Aorta (tissue), 5 donors: Measurements from ENCODE around the gene CDS2. TPM values are rescaled to one million over a fixed set of nuclear protein-coding genes. Genes with fewer than 3 reads are reported as not detected.

Experiments used
- ATAC-seq: fragments of 200-7000 bp; cut with Tn5 transposase; one replicate; pipeline ENCODE4 v1.9.1; 2022; ENCODE audit warnings: moderate library complexity; ENCODE audit not compliant: low FRiP score
- DNase-seq, 2 donors: peaks; one replicate each; pipeline ENCODE4 v3.0.0-alpha.2; 2020
- H3K27ac ChIP-seq, 2 donors: one replicate each; pipeline ENCODE4 v1.5.1; 2013; ENCODE audit warnings: low read length in 2 of 2, mild to moderate bottlenecking in 2 of 2, moderate library complexity in 2 of 2, control low read depth in 1 of 2, inconsistent platforms in 1 of 2, low read depth in 1 of 2
- H3K27me3 ChIP-seq, 2 donors: one replicate each; pipeline ENCODE4 v1.6.1; 2013; ENCODE audit warnings: control low read depth in 1 of 2, low read length in 1 of 2, mild to moderate bottlenecking in 1 of 2, moderate library complexity in 1 of 2; ENCODE audit not compliant: insufficient read depth in 2 of 2, control insufficient read depth in 1 of 2
- H3K36me3 ChIP-seq, 2 donors: one replicate each; pipeline ENCODE4 v1.6.1; 2013; ENCODE audit warnings: control low read depth in 1 of 2, low read length in 1 of 2, mild to moderate bottlenecking in 1 of 2; ENCODE audit not compliant: insufficient read depth in 2 of 2, control insufficient read depth in 1 of 2
- H3K4me1 ChIP-seq, 2 donors: one replicate each; pipeline ENCODE4 v1.6.1; 2013; ENCODE audit warnings: low read length in 2 of 2, control low read depth in 1 of 2, mild to moderate bottlenecking in 1 of 2, moderate library complexity in 1 of 2; ENCODE audit not compliant: insufficient read depth in 2 of 2, control insufficient read depth in 1 of 2
- H3K4me3 ChIP-seq, 2 donors: one replicate each; pipeline ENCODE4 v1.5.1; 2013; ENCODE audit warnings: low read length in 2 of 2, control low read depth in 1 of 2, mild to moderate bottlenecking in 1 of 2
- H3K9me3 ChIP-seq: one replicate; pipeline ENCODE4 v1.6.1; 2013; ENCODE audit warnings: mild to moderate bottlenecking, low read length; ENCODE audit not compliant: control insufficient read depth
- whole genome bisulfite sequencing, 2 donors: extraction: QIAGEN DNeasy Blood & Tissue Kit; methylation state at CpG; one replicate each; pipeline ENCODE4 v1.1.7; 2013; 5-methylcytosine and 5-hydroxymethylcytosine counted together
- intact Hi-C, 2 donors: fragments of 100-400 bp; cut with DNase I; formaldehyde crosslinking; loops; one replicate each; pipeline versions ENCODE4 v1.14.2 to v1.15.0; 2022
- polyA plus RNA-seq, 2 donors: library from polyadenylated mRNA; stranded (reverse); fragments of 200-250 nt; gene quantifications; one replicate each; pipeline ENCODE4 v1.2.3, GENCODE V29; 2013
- total RNA-seq, 2 donors: library from RNA; stranded (reverse); fragmentation: NEBNext Ultra II Directional; extraction: Animal tissue kit (Norgen Biotek cat#: 25700); gene quantifications; one replicate each; pipeline ENCODE4 v1.2.1, GENCODE V29; 2021
- donor health status: healthy with polysubstance abuse.
- donor health status: Bipolar disorder and iron deficiency.
- donor health status: DM: no; HTN: no; CAD: no.
- donor health status: DM: no; HTN: no; CAD: no.
- donor health status: DM: yes; HTN: yes; CAD: no.

The CDS2 gene
- total and polyA plus RNA-seq, 4 donors, result 13.9 to 135 (median 50.0) TPM

DNA sequence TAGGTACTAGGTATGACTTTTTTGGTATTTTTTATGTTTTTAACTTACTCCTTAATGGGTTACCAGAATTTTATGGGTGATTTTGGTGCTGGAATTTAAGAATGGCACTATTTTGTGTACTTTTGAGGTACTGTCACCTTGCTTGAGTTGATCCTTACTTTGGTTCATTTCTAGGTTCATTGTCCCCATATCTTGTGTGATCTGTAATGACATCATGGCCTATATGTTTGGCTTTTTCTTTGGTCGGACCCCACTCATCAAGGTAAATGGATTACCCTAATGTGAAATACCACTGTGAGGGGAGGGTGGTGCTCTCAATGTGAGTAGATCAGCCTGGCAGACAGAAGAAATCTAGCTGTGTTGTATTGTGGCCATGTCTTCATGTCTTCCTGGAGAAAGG, 57.9 kb downstream of the CDS2 start:
- intact Hi-C loops, result no loop called here
- peaks cover 3 to 15% of the 10 kb centered on the region in 2 donors for H3K36me3 ChIP-seq

DNA sequence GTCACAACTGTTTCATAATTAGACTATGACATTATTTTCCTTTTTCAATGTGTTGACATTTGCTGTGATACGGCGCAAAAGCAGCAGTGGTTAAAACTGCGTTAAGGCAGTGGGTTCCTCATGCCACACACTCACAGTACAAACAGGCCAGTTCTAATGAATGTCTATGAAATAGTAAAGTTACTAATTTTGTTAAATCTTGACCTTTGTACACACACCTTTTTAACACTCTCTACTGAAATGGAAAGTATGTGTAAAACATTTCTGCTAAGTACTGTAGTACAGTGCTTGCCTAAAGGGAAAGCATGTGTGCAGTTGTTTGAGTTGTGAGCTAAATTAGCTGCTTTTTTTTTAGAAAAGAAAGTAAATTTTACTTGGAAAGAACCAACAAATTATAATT, 60.3 kb downstream of the CDS2 start:
- DNase-seq (no peak), ATAC-seq (no peak)
- 71 to 80% methylated on average over 3 of the region's 3 CpGs for WGBS, 2 donors
- Histone ChIP-seq H3K27ac (no peak overlapping the region), H3K27me3 (no peaks in the 10 kb centered on the region), H3K36me3 (peaks cover 6 to 17% of the 10 kb centered on the region in 2 donors), H3K4me1 (no peaks in the 10 kb centered on the region), H3K9me3 (no peaks in the 10 kb centered on the region), H3K4me3 (no peak overlapping the region)
- intact Hi-C loops, result no loop called here

More for the DNA sequence above, 57.9 kb downstream of the CDS2 start:
- H3K27me3 ChIP-seq, result no peaks in the 10 kb centered on the region
- DNase-seq (no peak), ATAC-seq (no peak)
- no peak overlapping the region for H3K4me3 ChIP-seq
- peaks cover 5 to 7% of the 10 kb centered on the region in 2 donors for H3K4me1 ChIP-seq
- H3K9me3 ChIP-seq, result no peaks in the 10 kb centered on the region
- WGBS, 2 donors, result 82 to 88% methylated on average over 1 of the region's 1 CpG
- H3K27ac ChIP-seq, result no peak overlapping the region

DNA sequence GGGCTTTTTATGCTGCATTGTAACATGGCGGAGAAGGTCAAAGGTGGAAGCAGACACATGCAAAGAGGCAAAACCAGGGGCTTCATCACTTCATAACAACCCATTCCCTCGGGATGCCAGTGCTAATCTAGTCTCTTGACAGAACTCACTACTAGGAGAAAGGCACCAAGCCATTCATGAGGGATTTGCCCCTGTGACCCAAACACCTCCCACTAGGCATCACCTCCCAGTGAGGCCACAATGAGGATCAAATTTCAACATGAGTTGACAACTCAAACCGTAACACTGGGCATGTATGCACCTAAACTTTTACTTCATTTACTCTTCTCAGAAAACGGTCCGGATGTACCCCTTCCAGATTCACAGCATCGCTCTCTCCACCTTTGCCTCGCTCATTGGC, 61.9 kb downstream of the CDS2 start:
- Histone ChIP-seq H3K36me3 (peaks cover 6 to 15% of the 10 kb centered on the region in 2 donors), H3K27ac (no peak overlapping the region), H3K4me3 (no peak overlapping the region), H3K9me3 (no peaks in the 10 kb centered on the region), H3K27me3 (no peaks in the 10 kb centered on the region), H3K4me1 (no peaks in the 10 kb centered on the region)
- DNase-seq (no peak), ATAC-seq (no peak)
- intact Hi-C loops, result no loop called here
- 77 to 80% methylated on average over 7 of the region's 7 CpGs for WGBS, 2 donors

DNA sequence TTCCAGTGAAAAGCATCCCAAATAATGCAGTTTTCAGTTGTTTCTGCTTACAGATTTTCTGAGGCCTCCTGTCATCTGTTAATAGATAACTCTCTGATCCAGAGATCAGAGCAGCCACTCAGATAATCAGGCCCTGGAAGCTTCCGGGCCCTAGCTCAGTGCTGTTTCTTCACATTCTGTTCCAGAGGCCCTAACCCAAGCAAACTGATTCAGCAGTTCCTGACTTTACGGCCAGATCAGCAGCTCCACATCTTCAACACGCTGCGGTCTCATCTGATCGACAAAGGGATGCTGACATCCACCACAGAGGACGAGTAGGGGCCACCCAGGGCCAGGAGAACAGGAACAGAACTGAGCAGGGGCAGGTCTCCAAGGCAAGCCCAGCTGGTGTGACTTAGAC, 63.1 kb downstream of the CDS2 start:
- H3K4me3 ChIP-seq, result no peak overlapping the region
- H3K9me3 ChIP-seq, result no peaks in the 10 kb centered on the region
- ATAC-seq (no peak), DNase-seq (no peak)
- H3K4me1 ChIP-seq, result no peaks in the 10 kb centered on the region
- H3K36me3 ChIP-seq, result peaks cover 6 to 13% of the 10 kb centered on the region in 2 donors
- no peaks in the 10 kb centered on the region for H3K27me3 ChIP-seq
- WGBS, 2 donors, result 89% methylated on average over 6 of the region's 6 CpGs
- intact Hi-C loops, result loop anchor here in 1 of 2 donors (5.0 kb wide), 1 partner anchor 63 kb away; the partner anchor contains the start of gene CDS2
- no peak overlapping the region for H3K27ac ChIP-seq

DNA sequence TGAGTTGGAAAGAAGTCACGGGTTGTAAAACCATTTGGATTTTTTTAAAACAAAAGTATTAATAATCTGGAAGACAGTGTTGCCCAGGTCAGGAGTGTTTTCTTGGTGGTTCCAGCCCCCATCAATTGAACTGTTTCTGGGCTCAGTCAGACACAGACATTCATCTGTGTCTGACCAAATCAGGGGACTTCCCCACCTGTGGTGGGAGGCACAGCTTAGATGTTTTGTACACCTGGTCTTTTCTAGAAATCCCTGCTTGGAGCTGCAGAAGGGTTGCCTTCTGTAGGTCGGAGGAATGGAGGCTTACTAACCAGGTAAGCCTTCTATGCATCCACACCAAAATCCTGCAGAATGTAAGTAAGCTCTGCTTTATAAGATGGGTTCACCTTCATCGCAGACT, 63.6 kb downstream of the CDS2 start:
- Histone ChIP-seq H3K36me3 (peaks cover 6 to 15% of the 10 kb centered on the region in 2 donors), H3K4me3 (no peak overlapping the region), H3K27me3 (no peaks in the 10 kb centered on the region), H3K4me1 (no peaks in the 10 kb centered on the region), H3K9me3 (no peaks in the 10 kb centered on the region), H3K27ac (no peak overlapping the region)
- 81 to 84% methylated on average over 3 of the region's 3 CpGs for WGBS, 2 donors
- DNase-seq (no peak), ATAC-seq (no peak)
- intact Hi-C loops, result loop anchor here in 1 of 2 donors (5.0 kb wide), 1 partner anchor 63 kb away; the partner anchor contains the start of gene CDS2

DNA sequence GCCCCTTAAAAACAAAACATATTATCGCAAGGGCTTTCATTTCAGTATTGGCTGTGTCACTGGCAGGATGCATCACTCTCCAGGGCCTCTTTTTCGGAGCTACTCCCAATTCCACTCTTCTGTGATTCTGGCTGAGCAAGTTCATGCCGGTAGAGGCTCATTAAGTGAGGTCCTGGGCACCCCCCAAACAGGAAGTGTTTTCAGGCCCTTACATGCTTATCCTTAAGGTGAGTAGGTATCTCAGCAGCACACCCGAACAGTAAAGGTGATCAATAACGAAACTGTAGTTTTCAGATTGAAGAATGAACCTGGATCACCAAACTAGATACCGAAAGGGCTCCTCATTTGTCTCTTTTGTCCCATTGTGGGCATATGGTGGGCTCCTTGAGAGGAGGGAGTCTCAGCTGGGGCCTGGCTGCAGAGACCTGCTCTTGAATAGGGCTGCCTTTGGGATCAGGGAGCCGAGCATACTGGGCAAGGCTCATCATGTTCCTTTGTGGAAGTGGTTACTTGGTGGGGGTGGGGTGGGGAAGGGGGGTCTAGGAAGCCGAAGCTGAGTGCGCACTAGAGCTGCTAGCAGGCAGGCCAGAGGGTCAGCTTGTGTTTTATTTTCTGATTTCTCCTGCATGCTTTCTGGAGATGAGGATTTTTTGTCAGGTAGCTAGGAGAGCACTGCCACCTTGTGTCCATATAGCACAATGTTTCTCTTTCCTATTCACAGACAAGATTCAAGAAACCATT, 65.2 kb downstream of the CDS2 start:
- Histone ChIP-seq H3K4me3 (no peak overlapping the region), H3K9me3 (no peaks in the 10 kb centered on the region), H3K27ac (peak overlapping the region; percentile 10 to 85), H3K27me3 (no peaks in the 10 kb centered on the region), H3K4me1 (no peaks in the 10 kb centered on the region), H3K36me3 (peaks cover 6 to 9% of the 10 kb centered on the region in 2 donors)
- no peak for DNase-seq
- WGBS, 2 donors, result 25 to 37% methylated on average over 9 of the region's 9 CpGs
- intact Hi-C loops, result loop anchor here (1.0 to 5.0 kb wide), 2 partner anchors 65 to 66 kb away; partner anchors contain the start of gene CDS2 (in 1 of the 2)
- peak; percentile 86 for ATAC-seq

DNA sequence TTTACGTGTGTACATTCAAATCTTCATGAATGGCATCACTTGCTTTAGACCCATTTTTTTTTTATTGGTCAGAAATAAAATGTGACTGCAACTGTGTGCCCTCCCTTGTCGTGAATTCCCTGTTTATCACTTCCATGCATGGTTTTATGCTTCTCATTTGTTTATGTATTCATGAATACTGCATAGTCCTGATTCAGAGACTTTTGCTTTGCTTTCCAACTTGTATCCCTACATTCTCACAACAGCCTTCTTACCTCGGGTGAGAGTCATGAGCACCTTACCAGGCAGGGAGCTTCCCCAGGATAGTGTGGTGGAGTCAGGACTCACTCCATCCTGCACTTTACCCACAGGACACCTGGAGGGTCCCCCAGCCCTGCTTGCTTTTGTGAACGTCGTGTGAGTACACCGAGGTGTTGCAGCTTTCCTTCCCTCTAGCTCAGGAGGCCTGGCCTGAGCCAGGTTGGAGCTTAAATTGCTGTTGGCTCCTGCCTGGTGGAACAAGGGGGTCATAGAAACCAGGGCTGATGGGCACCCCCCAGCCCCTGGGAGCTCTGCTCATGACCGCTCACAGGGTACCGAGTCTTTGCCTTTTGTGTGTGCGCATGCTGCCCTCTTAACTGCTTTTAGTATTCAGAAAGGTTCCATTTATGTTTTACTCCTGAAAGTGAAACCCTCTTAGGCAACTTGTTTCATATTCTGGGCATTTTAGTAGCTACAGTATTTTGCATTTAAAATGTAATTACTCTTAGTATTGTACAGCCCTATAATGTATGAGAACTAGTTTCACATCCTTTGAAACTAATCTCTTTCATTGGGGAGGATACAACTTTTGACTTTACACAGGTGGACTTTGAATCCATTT, 66.0 kb downstream of the CDS2 start:
- Histone ChIP-seq H3K27me3 (no peaks in the 10 kb centered on the region), H3K9me3 (no peaks in the 10 kb centered on the region), H3K4me1 (no peaks in the 10 kb centered on the region), H3K4me3 (no peak overlapping the region), H3K27ac (no peak overlapping the region), H3K36me3 (peaks cover 6 to 9% of the 10 kb centered on the region in 2 donors)
- 60 to 61% methylated on average over 9 of the region's 9 CpGs for WGBS, 2 donors
- intact Hi-C loops, result loop anchor here (1.0 to 5.0 kb wide), 2 partner anchors 66 kb away; partner anchors contain the start of gene CDS2 (in 1 of the 2)
- ATAC-seq (no peak), DNase-seq (no peak)

DNA sequence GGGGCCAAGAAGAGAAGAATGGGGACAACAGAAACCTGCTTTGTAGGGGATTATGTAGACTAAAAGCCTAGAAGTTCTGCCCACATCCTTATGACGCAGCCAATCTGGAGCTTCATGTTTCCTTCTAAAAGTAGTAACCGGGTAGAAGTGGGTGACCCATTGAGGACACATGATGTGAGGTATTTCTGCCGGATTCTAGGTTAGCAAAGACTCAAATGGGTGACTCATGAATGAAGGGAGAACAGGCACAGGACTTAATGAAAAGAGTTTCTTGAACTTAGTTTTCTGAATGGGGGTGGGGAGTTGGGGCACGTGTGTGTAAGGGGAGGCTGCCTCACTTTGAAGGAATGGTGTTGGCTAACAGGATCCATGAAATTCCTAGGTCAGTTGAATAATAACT, 68.8 kb downstream of the CDS2 start:
- 63 to 67% methylated on average over 4 of the region's 4 CpGs for WGBS, 2 donors
- no peak for ATAC-seq

More for the DNA sequence above, 68.8 kb downstream of the CDS2 start:
- Histone ChIP-seq H3K9me3 (no peaks in the 10 kb centered on the region), H3K27ac (no peak overlapping the region), H3K36me3 (peaks cover 0 to 4% of the 10 kb centered on the region in 2 donors), H3K27me3 (no peaks in the 10 kb centered on the region), H3K4me3 (no peak overlapping the region), H3K4me1 (no peaks in the 10 kb centered on the region)
- no peak for DNase-seq
- intact Hi-C loops, result no loop called here
